K562 (cell line): Measurements from ENCODE around the gene MED13L. TPM values are rescaled to one million over a fixed set of nuclear protein-coding genes. Genes with fewer than 3 reads are reported as not detected.

Experiments used
- ATAC-seq: fragments of 200-7000 bp; cut with Tn5 transposase; 3 replicates; pipeline ENCODE4 v1.9.1; 2020; ENCODE audit warnings: moderate library complexity
- BruUV-seq: library from RNA; stranded (reverse); fragments of 400-500 nt; replicated peaks from 2 replicates; lab custom pipeline; 2021; lab: Mats Ljungman, UMichigan
- CTCF ChIA-PET: fragments of 300-600 bp; formaldehyde crosslinking; extraction: SDS; loops from one replicate; lab custom pipeline; 2021; ENCODE audit warnings: low intra/inter-chr PET ratio; lab: Yijun Ruan, JAX
- POLR2A ChIA-PET: fragments of 300-600, 350-650 bp; sonication (Branson Sonifier 250); formaldehyde crosslinking; extraction: SDS; loops from one replicate; lab custom pipeline; 2021; ENCODE audit warnings: antibody characterized with exemption, inconsistent platforms; lab: Yijun Ruan, JAX
- DNase-seq, 4 experiments: peaks; one replicate each; pipeline versions ENCODE4 v3.0.0 to v3.0.0-alpha.2; 2011 to 2018; ENCODE audit warnings: low spot score in 3 of 4, mixed read lengths in 3 of 4; ENCODE audit errors: extremely low read depth in 1 of 4
- FAIRE-seq: peaks from 2 replicates; lab custom pipeline; 2011; peaks lifted over from hg19 to GRCh38; lab: Jason Lieb, UNC
- H2AFZ ChIP-seq: 2 replicates; pipeline ENCODE4 v1.6.0; 2011; ENCODE audit warnings: low read depth, low read length, control low read depth, inconsistent platforms
- H3K27ac ChIP-seq: fragments of 200-600 bp; 3 replicates; pipeline ENCODE4 v1.8.0; 2011; ENCODE audit warnings: low read depth, mild to moderate bottlenecking, control low read depth, inconsistent platforms, low read length, moderate library complexity, mixed read lengths; ENCODE audit errors: extremely low read depth
- H3K27me3 ChIP-seq, 2 experiments: fragments of 300-600 bp in 1 of 2; 2 replicates in 1 of 2; 3 replicates in 1 of 2; pipeline versions ENCODE4 v1.6.0 to v1.8.0; 2011; ENCODE audit warnings: inconsistent platforms in 2 of 2, low read length in 2 of 2, mild to moderate bottlenecking in 1 of 2, mixed read lengths in 1 of 2, moderate library complexity in 1 of 2; ENCODE audit not compliant: control insufficient read depth in 2 of 2, insufficient read depth in 2 of 2
- H3K36me3 ChIP-seq: fragments of 300-600 bp; 3 replicates; pipeline ENCODE4 v1.8.0; 2011; ENCODE audit warnings: mild to moderate bottlenecking, low read length, inconsistent platforms; ENCODE audit not compliant: control insufficient read depth, insufficient read depth
- H3K4me1 ChIP-seq, 2 experiments: fragments of 200-600 bp in 1 of 2; replicated peaks in 1 of 2; 2 replicates in 1 of 2; 3 replicates in 1 of 2; pipeline versions ENCODE4 v1.5.1 to v1.8.0; 2011; ENCODE audit warnings: inconsistent platforms in 2 of 2, low read length in 2 of 2, mild to moderate bottlenecking in 1 of 2, mixed read lengths in 1 of 2, moderate library complexity in 1 of 2; ENCODE audit not compliant: control insufficient read depth in 2 of 2, insufficient read depth in 2 of 2
- H3K4me2 ChIP-seq: 2 replicates; pipeline ENCODE4 v1.6.1; 2011; ENCODE audit warnings: low read length, control low read depth, inconsistent platforms, mixed read lengths; ENCODE audit not compliant: insufficient read depth
- H3K4me3 ChIP-seq: fragments of 200-600 bp; sonication (generic), shearing (Covaris generic); 2 replicates; pipeline ENCODE4 v1.5.1; 2016; ENCODE audit warnings: control low read depth, inconsistent platforms
- H3K79me2 ChIP-seq: fragments of 200-600 bp; 3 replicates; pipeline ENCODE4 v1.8.0; 2011; ENCODE audit warnings: low read length, inconsistent platforms; ENCODE audit not compliant: control insufficient read depth, insufficient read depth
- H3K9ac ChIP-seq, 2 experiments: 2 replicates each; pipeline versions ENCODE4 v1.6.0 to v1.6.1; 2011; ENCODE audit warnings: low read depth in 2 of 2, low read length in 2 of 2, control low read depth in 1 of 2, inconsistent platforms in 1 of 2, mild to moderate bottlenecking in 1 of 2, mixed read lengths in 1 of 2; ENCODE audit not compliant: insufficient read depth in 1 of 2
- H3K9me1 ChIP-seq: one replicate; pipeline ENCODE4 v1.6.0; 2011; ENCODE audit warnings: inconsistent platforms, mild to moderate bottlenecking, low read length, moderate library complexity; ENCODE audit not compliant: control insufficient read depth, insufficient read depth
- H3K9me3 ChIP-seq: replicated peaks from 2 replicates; pipeline ENCODE4 v1.5.1; 2011; ENCODE audit warnings: low read depth, low read length, inconsistent platforms; ENCODE audit not compliant: control insufficient read depth, insufficient read depth
- H4K20me1 ChIP-seq: replicated peaks from 2 replicates; pipeline ENCODE4 v1.6.1; 2011; ENCODE audit warnings: low read length, inconsistent platforms, mixed read lengths; ENCODE audit not compliant: control insufficient read depth, insufficient read depth
- ADNP ChIP-seq: fragments of 200-800 bp; sonication (Bioruptor generic); IDR thresholded peaks from 2 replicates; pipeline ENCODE4 v1.6.1; 2016; ENCODE audit warnings: missing genetic modification characterization, missing compliant biosample characterization
- BCOR ChIP-seq: fragments of 450-650 bp; IDR thresholded peaks from 2 replicates; pipeline ENCODE4 v1.6.1; 2016
- HNRNPH1 ChIP-seq: fragments of 200-400 bp; formaldehyde crosslinking; optimal IDR thresholded peaks from 2 replicates; pipeline ENCODE3; 2017; ENCODE audit warnings: low read depth, mild to moderate bottlenecking, low read length, moderate library complexity
- KDM1A ChIP-seq, 2 experiments: fragments of 450-650 bp; IDR thresholded peaks; 2 replicates each; pipeline ENCODE4 v1.6.1; 2016; ENCODE audit warnings: mild to moderate bottlenecking in 2 of 2
- PHB ChIP-seq: fragments of 250-450 bp; sonication (Bioruptor Pico); IDR thresholded peaks from 2 replicates; pipeline ENCODE4 v1.5.0; 2021
- RBM25 ChIP-seq: fragments of 200-400 bp; formaldehyde crosslinking; IDR thresholded peaks from 2 replicates; pipeline ENCODE4 v1.6.1; 2018; ENCODE audit warnings: low read length, low read depth, moderate library complexity; ENCODE audit not compliant: severe bottlenecking
- RCOR1 ChIP-seq, 2 experiments: IDR thresholded peaks; 2 replicates each; pipeline ENCODE4 v1.6.1; 2012; ENCODE audit warnings: low read depth in 2 of 2, low read length in 2 of 2, borderline replicate concordance in 1 of 2, improper control_type of control experiment in 1 of 2
- SMARCA5 ChIP-seq: fragments of 450-650 bp; IDR thresholded peaks from 2 replicates; pipeline ENCODE4 v1.6.1; 2016
- ZNF239 ChIP-seq: fragments of 250-450 bp; sonication (Bioruptor Pico); IDR thresholded peaks from 2 replicates; pipeline ENCODE4 v1.4.0; 2020; ENCODE audit warnings: mild to moderate bottlenecking
- WGBS: fragments of 100-300 bp; shearing (Covaris generic); methylation state at CpG from one replicate; pipeline ENCODE4 v1.1.6; 2016; ENCODE audit warnings: low coverage, mixed read lengths; ENCODE audit not compliant: insufficient coverage; ENCODE audit errors: missing lambda C conversion rate; 5-methylcytosine and 5-hydroxymethylcytosine counted together
- in situ Hi-C: fragments of 300-500 bp; cut with MboI; formaldehyde crosslinking; loops from 4 replicates; pipeline ENCODE4 v1.15.0; 2018; ENCODE audit warnings: inconsistent platforms, mixed read lengths
- intact Hi-C: fragments of 100-400 bp; cut with micrococcal nuclease; formaldehyde crosslinking; loops from 2 replicates; pipeline ENCODE4 v1.14.2; 2022
- polyA plus RNA-seq, 8 experiments: library from polyadenylated mRNA; depleted of rRNA in 4 of 8; stranded (reverse) in 5 of 8; unstranded in 3 of 8; fragments of >200 nt; fragmentation: Nextera tagmentation in 2 of 8; fragmentation: Illumina TruSeq in 1 of 8; extraction: Ambion mirVana in 2 of 8; extraction: Trizol in 1 of 8; gene quantifications; 2 replicates each; pipeline versions ENCODE4 v1.2.1 to v1.2.3, GENCODE V29; 2011 to 2014; ENCODE audit warnings: inconsistent platforms in 1 of 8, missing spikeins in 1 of 8
- total RNA-seq, 7 experiments: library from RNA; depleted of rRNA in 6 of 7; stranded (reverse); fragments of >200 nt in 6 of 7; fragmentation: Illumina TruSeq in 2 of 7; extraction: Trizol in 2 of 7; gene quantifications; 2 replicates each; pipeline versions ENCODE4 v1.2.1 to v1.2.3, GENCODE V29; 2011 to 2021; ENCODE audit warnings: low replicate concordance in 1 of 7

MED13L gene
- total and polyA plus RNA-seq, 9 of the 15 experiments (the other 6 are each of a cell fraction or from before 2014, with no cell fraction given), result 13.4 to 90.3 (median 36.9) TPM

- no peak overlapping the region for H3K27ac ChIP-seq
- DNase-seq (no peak), ATAC-seq (no peak), FAIRE-seq (no peak)
- H3K27me3 ChIP-seq, result no peaks in the 10 kb centered on the region
- in situ Hi-C loops (no loop called here), intact Hi-C loops (no loop called here)
- no peaks in the 10 kb centered on the region for H3K79me2 ChIP-seq
- CTCF ChIA-PET, result no interaction called here
- H3K9me3 ChIP-seq, result no peaks in the 10 kb centered on the region; the same call in 1 of the 2 replicates
- no peaks in the 10 kb centered on the region for H3K36me3 ChIP-seq
- no peak overlapping the region for H2AFZ ChIP-seq
- H3K4me2 ChIP-seq, result no peak overlapping the region
- H4K20me1 ChIP-seq, result no peaks in the 10 kb centered on the region
- no peak overlapping the region for H3K4me3 ChIP-seq
- no peak overlapping the region for H3K9ac ChIP-seq
- H3K9me1 ChIP-seq, result no peaks in the 10 kb centered on the region
- POLR2A ChIA-PET, result interaction anchor here (1.8 kb wide), 1 partner anchor 8 kb away, joined by 9 read pairs; no protein-coding TSS in a partner anchor
- BruUV-seq, result no TSS peak
- TF ChIP-seq KDM1A (IDR thresholded peaks at IDR 0.05) (peak in 1 of 2 experiments; percentile 14; a peak in 1 of 4 replicates), ADNP (tag) (0 out of 2 replicates have a peak, but pooled peaks have one; percentile 31), SMARCA5 (peak; percentile 65; the same call in 1 of the 2 replicates), ZNF239 (CRISPR knock-in tag) (no peak), RBM25 (peak; percentile 84), PHB (CRISPR knock-in tag) (no peak), RCOR1 (IDR thresholded peaks at IDR 0.05; ENCODE audit: borderline replicate concordance in 1 of 2, low read depth in 2 of 2, low read length in 2 of 2) (0 out of 4 replicates have a peak, but pooled peaks of 1 of the 2 experiments have one; percentile 30), BCOR (peak; percentile 85), HNRNPH1 (no peak)
- TF ChIP-seq, all 486 proteins: peak for 6
- peaks cover 4 to 7% of the 10 kb centered on the region in 2 experiments; a peak in 2 of 5 replicates for H3K4me1 ChIP-seq
- 74% methylated on average over 4 of the region's 4 CpGs for WGBS
Measured at GRCh38 chr12:116304621-116305020, 27.1 kb upstream of the MED13L start.
